ENCODE results near the gene KSR2.
A peak's percentile ranks its signal among the peaks of the same experiment; 100 is the strongest.
"Not testable (repeated sequence)": the region's sequence is repeated elsewhere in the genome, so short reads cannot be mapped to it uniquely, and the experiment has no call there.

The KSR2 gene

GRCh38 chr12:117818400-117818799 lies 150.4 kb downstream of the KSR2 start:
- TF ChIP-seq CTCF (conservative IDR thresholded peaks at IDR 0.05; ENCODE audit: low read depth), result no peak
- CTCF ChIA-PET, result no interaction called here
- POLR2A ChIA-PET (ENCODE audit: low non-redundant PET), result no interaction called here
- DNase-seq (ENCODE audit: low spot score), result no peak
- H3K27ac ChIP-seq, result no peak overlapping the region

GRCh38 chr12:117809509-117809908 lies 159.3 kb downstream of the KSR2 start:
- ChIA-PET POLR2A (ENCODE audit: low non-redundant PET) (no interaction called here), CTCF (no interaction called here)
- no peak for DNase-seq (ENCODE audit: low spot score)
- no peak for TF ChIP-seq CTCF (conservative IDR thresholded peaks at IDR 0.05; ENCODE audit: low read depth)
- no peak overlapping the region for H3K27ac ChIP-seq

GRCh38 chr12:117807946-117808345 lies 160.8 kb downstream of the KSR2 start:
- TF ChIP-seq CTCF (conservative IDR thresholded peaks at IDR 0.05; ENCODE audit: low read depth), result no peak
- H3K27ac ChIP-seq, result no peak overlapping the region
- DNase-seq (ENCODE audit: low spot score), result no peak
- ChIA-PET CTCF (no interaction called here), POLR2A (ENCODE audit: low non-redundant PET) (no interaction called here)

GRCh38 chr12:117807355-117807754 lies 161.4 kb downstream of the KSR2 start:
- no peak overlapping the region for H3K27ac ChIP-seq
- CTCF ChIA-PET, result no interaction called here
- POLR2A ChIA-PET (ENCODE audit: low non-redundant PET), result no interaction called here

GRCh38 chr12:117805865-117806264 lies 162.9 kb downstream of the KSR2 start:
- TF ChIP-seq CTCF (conservative IDR thresholded peaks at IDR 0.05; ENCODE audit: low read depth), result no peak
- POLR2A ChIA-PET (ENCODE audit: low non-redundant PET), result no interaction called here
- CTCF ChIA-PET, result interaction anchor here (0.6 kb wide), 1 partner anchor 51 kb away, joined by 3 read pairs; no protein-coding TSS in a partner anchor
- no peak for DNase-seq (ENCODE audit: low spot score)
- H3K27ac ChIP-seq, result peak overlapping the region; percentile 40

More at GRCh38 chr12:117807355-117807754, 161.4 kb downstream of the KSR2 start:
- no peak for TF ChIP-seq CTCF (conservative IDR thresholded peaks at IDR 0.05; ENCODE audit: low read depth)
- DNase-seq (ENCODE audit: low spot score), result no peak

- H3K27ac ChIP-seq, result peak overlapping the region; percentile 89
- no peak for TF ChIP-seq CTCF (conservative IDR thresholded peaks at IDR 0.05; ENCODE audit: low read depth)
- DNase-seq (ENCODE audit: low spot score), result peak; percentile 87
- CTCF ChIA-PET, result no interaction called here
- POLR2A ChIA-PET (ENCODE audit: low non-redundant PET), result no interaction called here
Observed at GRCh38 chr12:117803001-117803400, 165.8 kb downstream of the KSR2 start.

GRCh38 chr12:117800711-117801110 lies 168.1 kb downstream of the KSR2 start:
- CTCF ChIA-PET; POLR2A ChIA-PET (ENCODE audit: low non-redundant PET); DNase-seq (ENCODE audit: low spot score); H3K27ac ChIP-seq: not testable (repeated sequence)

All from RWPE1 (cell line).